ENCODE results near the gene KRTAP5-1.

KRTAP5-1 gene

DNA sequence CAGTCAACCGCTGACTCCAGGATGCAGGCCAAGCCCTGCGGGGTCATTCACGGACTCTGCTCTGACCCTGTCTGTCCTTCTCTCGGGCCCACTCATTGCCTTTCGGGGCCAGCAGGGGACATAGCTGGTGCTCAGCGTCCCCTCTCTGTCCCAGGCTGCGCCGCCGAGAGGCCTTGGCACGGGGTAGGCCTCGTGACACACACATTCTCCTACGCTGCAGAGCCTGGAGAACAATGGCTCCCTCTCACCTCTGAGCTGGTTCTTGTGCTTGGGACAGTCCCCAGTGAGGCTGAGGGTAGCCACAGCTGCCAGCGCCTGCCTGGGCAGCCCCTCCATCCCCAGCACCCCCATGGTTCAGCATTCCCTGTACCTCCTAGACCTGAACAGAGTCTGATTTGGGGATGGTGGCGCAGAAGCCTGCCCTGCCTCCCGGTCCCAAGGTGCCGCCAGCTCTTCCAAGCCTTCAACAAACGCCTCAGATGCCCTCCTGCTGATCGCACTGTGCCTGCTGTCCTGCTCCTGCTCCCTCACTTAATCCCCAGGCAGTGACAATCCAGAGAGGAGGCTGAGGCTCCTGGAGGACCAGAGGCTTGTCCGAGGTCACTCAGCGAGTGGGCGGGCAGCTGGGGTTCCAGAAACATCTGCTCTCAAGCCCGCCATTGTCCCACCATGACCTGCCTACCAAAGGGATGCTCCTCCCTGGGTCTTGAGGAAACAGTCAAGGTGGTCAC, 43.4 kb downstream of the KRTAP5-1 start:
- no peak for DNase-seq

GRCh38 chr11:1540074-1540473, 45.0 kb downstream of the KRTAP5-1 start:
- no peak for DNase-seq

GRCh38 chr11:1538153-1538552, 46.9 kb downstream of the KRTAP5-1 start:
- DNase-seq: no peak

- no peak for DNase-seq
Measured at GRCh38 chr11:1536065-1536843, 48.8 kb downstream of the KRTAP5-1 start.

DNA sequence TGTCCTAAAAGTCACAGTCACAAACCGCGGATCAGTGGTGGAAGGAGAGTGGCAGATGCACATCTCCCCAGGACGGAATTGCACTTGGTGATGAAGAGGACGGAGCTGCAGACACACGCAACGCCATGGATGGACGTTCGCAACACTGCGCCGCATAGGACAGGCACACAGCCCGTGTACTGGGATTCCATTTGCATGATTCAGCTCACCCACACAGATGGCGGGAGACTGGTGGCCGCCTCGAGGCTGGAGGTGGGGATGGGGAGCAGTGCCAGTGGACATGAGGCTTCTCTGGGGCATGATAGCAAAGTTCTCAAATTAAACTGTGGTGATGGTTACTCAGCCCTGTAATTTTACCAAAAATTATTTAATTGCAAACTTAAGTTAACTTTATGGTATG, 50.4 kb downstream of the KRTAP5-1 start:
- DNase-seq: no peak

All from fibroblast of skin of right quadriceps (primary cell).